Stomach (tissue), 9 donors: Measurements from ENCODE around the gene SERPIND1. TPM values are rescaled to one million over a fixed set of nuclear protein-coding genes. Genes with fewer than 3 reads are reported as not detected.

Source experiments
- DNase-seq, 2 donors: peaks; one replicate each; pipeline versions ENCODE4 v3.0.0 to v3.0.0-alpha.2; 2013 to 2019
- H3K27ac ChIP-seq, 5 donors: fragments of 200-600 bp in 4 of 5; sonication (generic) in 4 of 5; one replicate each; pipeline ENCODE4 v1.5.1; 2013 to 2019; ENCODE audit warnings: mild to moderate bottlenecking in 1 of 5, moderate library complexity in 1 of 5
- H3K27me3 ChIP-seq, 3 donors: fragments of 200-600 bp; sonication (generic); one replicate each; pipeline ENCODE4 v1.5.1; 2017 to 2019; ENCODE audit warnings: mixed run types in 1 of 3
- H3K36me3 ChIP-seq, 4 donors: fragments of 200-600 bp; sonication (generic); 1 replicate in 3 of 4; 2 replicates in 1 of 4; pipeline ENCODE4 v1.5.1; 2016 to 2019
- H3K4me1 ChIP-seq, 4 donors: fragments of 200-600 bp; sonication (generic); one replicate each; pipeline ENCODE4 v1.5.1; 2016 to 2019
- H3K4me3 ChIP-seq, 4 donors: fragments of 200-600 bp; sonication (generic) in 3 of 4; one replicate each; pipeline ENCODE4 v1.5.1; 2016 to 2019; ENCODE audit warnings: mild to moderate bottlenecking in 1 of 4
- H3K9me3 ChIP-seq, 4 donors: fragments of 200-600 bp; sonication (generic); one replicate each; pipeline ENCODE4 v1.5.1; 2016 to 2019
- EP300 ChIP-seq: sonication (generic); formaldehyde crosslinking; IDR thresholded peaks from one replicate; pipeline ENCODE4 v1.6.1; 2017; ENCODE audit warnings: antibody characterized with exemption
- POLR2A ChIP-seq, 4 donors: fragments of 450-650 bp; IDR thresholded peaks; one replicate each; pipeline ENCODE4 v1.6.1; 2016; ENCODE audit warnings: antibody characterized with exemption in 4 of 4, control low read depth in 2 of 4, mild to moderate bottlenecking in 1 of 4, moderate library complexity in 1 of 4
- POLR2AphosphoS5 ChIP-seq, 3 donors: sonication (generic); formaldehyde crosslinking; IDR thresholded peaks; one replicate each; pipeline ENCODE4 v1.6.1; 2016; ENCODE audit warnings: antibody characterized with exemption in 3 of 3
- WGBS, 5 donors: extraction: QIAGEN DNeasy Blood & Tissue Kit in 3 of 5; methylation state at CpG; one replicate each; pipeline versions ENCODE4 v1.1.5 to v1.1.7; 2013 to 2018; 5-methylcytosine and 5-hydroxymethylcytosine counted together
- intact Hi-C: fragments of 100-400 bp; cut with DNase I; formaldehyde crosslinking; loops from one replicate; pipeline ENCODE4 v1.15.1; 2023; ENCODE audit warnings: low total_unique reads
- polyA plus RNA-seq, 3 donors: library from polyadenylated mRNA; stranded (reverse); fragments of 200-250 nt; gene quantifications; one replicate each; pipeline ENCODE4 v1.2.3, GENCODE V29; 2013
- total RNA-seq, 5 donors: library from RNA; depleted of rRNA; stranded (reverse); fragments of >200 nt; gene quantifications; one replicate each; pipeline versions ENCODE4 v1.1.0 to v1.2.3, GENCODE V29; 2014 to 2016
- TF ChIP-seq, protein P1 (sequence below), 7 experiments: fragments of 450-650 bp in 4 of 7; fragments of 200-600 bp in 3 of 7; sonication (generic) in 3 of 7; IDR thresholded peaks; one replicate each; pipeline ENCODE4 v1.5.1; 2016 to 2019; ENCODE audit warnings: antibody characterized with exemption in 7 of 7, control low read depth in 2 of 7, mild to moderate bottlenecking in 1 of 7
- donor health status: healthy with polysubstance abuse.
- donor health status: Bipolar disorder and iron deficiency.
- donor health status: healthy.

Gene SERPIND1
- total and polyA plus RNA-seq, 8 donors = 0.10 to 0.55 (median 0.46) TPM; not detected in 5

- WGBS, 5 donors = 90 to 94% (median 91%) methylated on average over 3 of the region's 3 CpGs
- no peak for DNase-seq
- H3K36me3 ChIP-seq = peaks cover 29 to 85% (median 80%) of the 10 kb centered on the region in 4 donors
- no peaks in the 10 kb centered on the region for H3K27me3 ChIP-seq
- H3K4me1 ChIP-seq = peaks cover 0 to 4% (median 0%) of the 10 kb centered on the region in 4 donors
- TF ChIP-seq POLR2AphosphoS5 (IDR thresholded peaks at IDR 0.05) (no peak), EP300 (no peak), POLR2A (IDR thresholded peaks at IDR 0.05) (no peak)
- TF ChIP-seq, protein P1, sequence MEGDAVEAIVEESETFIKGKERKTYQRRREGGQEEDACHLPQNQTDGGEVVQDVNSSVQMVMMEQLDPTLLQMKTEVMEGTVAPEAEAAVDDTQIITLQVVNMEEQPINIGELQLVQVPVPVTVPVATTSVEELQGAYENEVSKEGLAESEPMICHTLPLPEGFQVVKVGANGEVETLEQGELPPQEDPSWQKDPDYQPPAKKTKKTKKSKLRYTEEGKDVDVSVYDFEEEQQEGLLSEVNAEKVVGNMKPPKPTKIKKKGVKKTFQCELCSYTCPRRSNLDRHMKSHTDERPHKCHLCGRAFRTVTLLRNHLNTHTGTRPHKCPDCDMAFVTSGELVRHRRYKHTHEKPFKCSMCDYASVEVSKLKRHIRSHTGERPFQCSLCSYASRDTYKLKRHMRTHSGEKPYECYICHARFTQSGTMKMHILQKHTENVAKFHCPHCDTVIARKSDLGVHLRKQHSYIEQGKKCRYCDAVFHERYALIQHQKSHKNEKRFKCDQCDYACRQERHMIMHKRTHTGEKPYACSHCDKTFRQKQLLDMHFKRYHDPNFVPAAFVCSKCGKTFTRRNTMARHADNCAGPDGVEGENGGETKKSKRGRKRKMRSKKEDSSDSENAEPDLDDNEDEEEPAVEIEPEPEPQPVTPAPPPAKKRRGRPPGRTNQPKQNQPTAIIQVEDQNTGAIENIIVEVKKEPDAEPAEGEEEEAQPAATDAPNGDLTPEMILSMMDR (IDR thresholded peaks at IDR 0.05) = no peak
- intact Hi-C loops = no loop called here
- H3K27ac ChIP-seq = no peak overlapping the region
- H3K9me3 ChIP-seq = no peaks in the 10 kb centered on the region
- H3K4me3 ChIP-seq = no peak overlapping the region
These were observed 11.5 kb downstream of the SERPIND1 start for GRCh38 chr22:20785415-20785814.

DNA sequence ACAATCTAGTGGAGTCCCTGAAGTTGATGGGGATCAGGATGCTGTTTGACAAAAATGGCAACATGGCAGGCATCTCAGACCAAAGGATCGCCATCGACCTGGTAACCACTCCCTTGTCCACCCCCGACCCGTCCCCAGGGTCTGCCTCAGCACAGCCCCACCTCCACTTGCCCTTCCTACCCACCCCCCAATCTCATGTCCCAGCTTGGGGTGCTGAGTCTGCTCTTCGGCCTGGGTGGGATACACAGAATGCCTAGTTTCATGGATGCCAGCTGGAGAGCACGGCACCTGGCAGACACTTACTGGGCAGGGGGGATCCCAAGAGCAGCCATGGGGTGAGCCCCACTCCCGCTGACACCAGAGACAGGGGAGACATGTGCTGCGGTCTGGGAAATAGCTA lies 12.1 kb downstream of the SERPIND1 start:
- TF ChIP-seq EP300 (no peak), POLR2A (IDR thresholded peaks at IDR 0.05) (no peak), POLR2AphosphoS5 (IDR thresholded peaks at IDR 0.05) (no peak)
- TF ChIP-seq, protein P1 (IDR thresholded peaks at IDR 0.05) = no peak
- intact Hi-C loops = no loop called here
- no peaks in the 10 kb centered on the region for H3K9me3 ChIP-seq
- peaks cover 29 to 87% (median 83%) of the 10 kb centered on the region in 4 donors for H3K36me3 ChIP-seq
- DNase-seq = no peak
- H3K4me3 ChIP-seq = no peak overlapping the region
- H3K27me3 ChIP-seq = no peaks in the 10 kb centered on the region
- no peak overlapping the region for H3K27ac ChIP-seq
- H3K4me1 ChIP-seq = peaks cover 0 to 4% (median 0%) of the 10 kb centered on the region in 4 donors
- 87 to 96% (median 92%) methylated on average over 6 to 8 of the region's 8 CpGs for WGBS, 5 donors

DNA sequence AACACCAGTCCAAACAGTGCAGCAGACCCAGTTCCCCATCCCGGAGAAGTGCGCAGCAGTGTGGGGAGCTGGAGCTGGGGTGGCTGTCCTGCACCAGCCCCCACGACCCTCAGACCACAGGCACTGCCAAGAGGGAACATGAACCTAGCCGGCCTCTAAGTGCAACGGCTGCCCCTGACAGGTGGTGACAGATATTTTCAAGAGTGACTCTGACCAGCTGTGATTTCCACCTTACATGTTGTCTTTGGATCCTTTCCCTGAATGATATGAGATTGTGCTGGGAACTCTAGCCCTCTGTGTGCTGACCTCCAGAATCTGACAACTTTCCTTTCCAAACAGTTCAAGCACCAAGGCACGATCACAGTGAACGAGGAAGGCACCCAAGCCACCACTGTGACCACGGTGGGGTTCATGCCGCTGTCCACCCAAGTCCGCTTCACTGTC lies 12.6 kb downstream of the SERPIND1 start:
- Histone ChIP-seq H3K9me3 (no peaks in the 10 kb centered on the region), H3K4me1 (peaks cover 0 to 4% (median 0%) of the 10 kb centered on the region in 4 donors), H3K27ac (no peak overlapping the region), H3K27me3 (no peaks in the 10 kb centered on the region), H3K4me3 (no peak overlapping the region), H3K36me3 (peaks cover 34 to 87% (median 83%) of the 10 kb centered on the region in 4 donors)
- intact Hi-C loops = no loop called here
- no peak for DNase-seq
- WGBS, 5 donors = 46 to 73% (median 61%) methylated on average over 10 of the region's 10 CpGs
- TF ChIP-seq EP300 = no peak
- TF ChIP-seq, protein P1 (IDR thresholded peaks at IDR 0.05) = no peak
- TF ChIP-seq POLR2A (IDR thresholded peaks at IDR 0.05) = no peak
- TF ChIP-seq POLR2AphosphoS5 (IDR thresholded peaks at IDR 0.05) = no peak

DNA sequence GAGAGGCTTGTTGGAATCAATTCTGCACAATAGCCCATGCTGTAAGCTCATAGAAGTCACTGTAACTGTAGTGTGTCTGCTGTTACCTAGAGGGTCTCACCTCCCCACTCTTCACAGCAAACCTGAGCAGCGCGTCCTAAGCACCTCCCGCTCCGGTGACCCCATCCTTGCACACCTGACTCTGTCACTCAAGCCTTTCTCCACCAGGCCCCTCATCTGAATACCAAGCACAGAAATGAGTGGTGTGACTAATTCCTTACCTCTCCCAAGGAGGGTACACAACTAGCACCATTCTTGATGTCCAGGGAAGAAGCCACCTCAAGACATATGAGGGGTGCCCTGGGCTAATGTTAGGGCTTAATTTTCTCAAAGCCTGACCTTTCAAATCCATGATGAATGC lies 13.3 kb downstream of the SERPIND1 start:
- 92 to 100% (median 95%) methylated on average over 4 of the region's 4 CpGs for WGBS, 5 donors
- Histone ChIP-seq H3K36me3 (peaks cover 35 to 87% (median 83%) of the 10 kb centered on the region in 4 donors), H3K27me3 (no peaks in the 10 kb centered on the region), H3K4me1 (peaks cover 0 to 4% (median 0%) of the 10 kb centered on the region in 4 donors), H3K4me3 (no peak overlapping the region), H3K27ac (no peak overlapping the region), H3K9me3 (no peaks in the 10 kb centered on the region)
- DNase-seq = no peak
- TF ChIP-seq POLR2AphosphoS5 (IDR thresholded peaks at IDR 0.05) (no peak), POLR2A (IDR thresholded peaks at IDR 0.05) (no peak), EP300 (no peak)
- TF ChIP-seq, protein P1 (IDR thresholded peaks at IDR 0.05) = no peak
- intact Hi-C loops = no loop called here
